A549 (cell line): ENCODE measurements around the gene OTX1.

Experiments used
- EP300 ChIP-seq, 2 experiments: fragments of >200 bp; sonication (Bioruptor Twin); formaldehyde crosslinking; IDR thresholded peaks; 2 replicates in 1 of 2; 3 replicates in 1 of 2; pipeline ENCODE4 v1.6.1; 2016 to 2017
- JUN ChIP-seq, 2 experiments: fragments of >200 bp; sonication (Bioruptor Twin); formaldehyde crosslinking; IDR thresholded peaks; 2 replicates in 1 of 2; 3 replicates in 1 of 2; pipeline ENCODE4 v1.6.1; 2016 to 2017
- NFE2L2 ChIP-seq: fragments of 150-350 bp; conservative IDR thresholded peaks from 2 replicates; pipeline ENCODE4 v1.6.1; 2014; ENCODE audit warnings: low read length
- NPAS2 ChIP-seq: fragments of 250-450 bp; sonication (Bioruptor Pico); IDR thresholded peaks from 2 replicates; pipeline ENCODE4 v1.8.0; 2022; ENCODE audit warnings: mild to moderate bottlenecking, moderate library complexity, borderline replicate concordance
- POLR2A ChIP-seq: IDR thresholded peaks from 2 replicates; pipeline ENCODE4 v1.6.1; 2012; ENCODE audit warnings: mild to moderate bottlenecking, low read length
- RFX5 ChIP-seq: fragments of 450-650 bp; IDR thresholded peaks from 2 replicates; pipeline ENCODE4 v1.7.1; 2014; ENCODE audit warnings: antibody characterized with exemption, mild to moderate bottlenecking, moderate library complexity
- USF2 ChIP-seq: fragments of 450-650 bp; IDR thresholded peaks from 2 replicates; pipeline ENCODE4 v1.6.1; 2014; ENCODE audit warnings: antibody characterized with exemption
- TF ChIP-seq, protein P1 (sequence below): fragments of >200 bp; sonication (Bioruptor Twin); formaldehyde crosslinking; IDR thresholded peaks from 3 replicates; pipeline ENCODE4 v1.5.1; 2016

GRCh38 chr2:63048367-63049171 lies 2.1 kb upstream of the OTX1 start:
- TF ChIP-seq POLR2A, result no peak
- TF ChIP-seq, protein P1, sequence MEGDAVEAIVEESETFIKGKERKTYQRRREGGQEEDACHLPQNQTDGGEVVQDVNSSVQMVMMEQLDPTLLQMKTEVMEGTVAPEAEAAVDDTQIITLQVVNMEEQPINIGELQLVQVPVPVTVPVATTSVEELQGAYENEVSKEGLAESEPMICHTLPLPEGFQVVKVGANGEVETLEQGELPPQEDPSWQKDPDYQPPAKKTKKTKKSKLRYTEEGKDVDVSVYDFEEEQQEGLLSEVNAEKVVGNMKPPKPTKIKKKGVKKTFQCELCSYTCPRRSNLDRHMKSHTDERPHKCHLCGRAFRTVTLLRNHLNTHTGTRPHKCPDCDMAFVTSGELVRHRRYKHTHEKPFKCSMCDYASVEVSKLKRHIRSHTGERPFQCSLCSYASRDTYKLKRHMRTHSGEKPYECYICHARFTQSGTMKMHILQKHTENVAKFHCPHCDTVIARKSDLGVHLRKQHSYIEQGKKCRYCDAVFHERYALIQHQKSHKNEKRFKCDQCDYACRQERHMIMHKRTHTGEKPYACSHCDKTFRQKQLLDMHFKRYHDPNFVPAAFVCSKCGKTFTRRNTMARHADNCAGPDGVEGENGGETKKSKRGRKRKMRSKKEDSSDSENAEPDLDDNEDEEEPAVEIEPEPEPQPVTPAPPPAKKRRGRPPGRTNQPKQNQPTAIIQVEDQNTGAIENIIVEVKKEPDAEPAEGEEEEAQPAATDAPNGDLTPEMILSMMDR, result no peak
- no peak for TF ChIP-seq JUN (IDR thresholded peaks at IDR 0.05)
- TF ChIP-seq USF2, result no peak
- TF ChIP-seq NFE2L2, result no peak
- TF ChIP-seq EP300 (IDR thresholded peaks at IDR 0.05), result no peak
- no peak for TF ChIP-seq NPAS2
- no peak for TF ChIP-seq RFX5
